Measurements from ENCODE around the gene ETS1. TPM values are rescaled to one million over a fixed set of nuclear protein-coding genes. Genes with fewer than 3 reads are reported as not detected.

Gene ETS1
- total RNA-seq, 1 experiment from 2014 or later: 66.4 TPM

- H3K9me3 ChIP-seq (ENCODE audit: control insufficient read depth, insufficient read depth, low read depth, low read length): no peaks in the 10 kb centered on the region
- in situ Hi-C loops (cut with HindIII; ENCODE audit: low pct_unique_long_range_greater_than_20kb, low sequenced_read_pairs): no loop called here
- ChIA-PET CTCF (no interaction called here), POLR2A (interaction anchor here (0.5 kb wide), 1 partner anchor 59 kb away, joined by 13 read pairs; no protein-coding TSS in a partner anchor)
- ATAC-seq (no peak), DNase-seq (ENCODE audit: low read depth, low spot score) (no peak)
- H3K27ac ChIP-seq (ENCODE audit: low read length): no peak overlapping the region
- H3K4me1 ChIP-seq (ENCODE audit: control insufficient read depth, insufficient read depth, low read length): no peaks in the 10 kb centered on the region
- TF ChIP-seq TCF7L2 (IDR thresholded peaks at IDR 0.05; ENCODE audit: low read depth, low read length) (no peak), SIN3A (IDR thresholded peaks at IDR 0.05; ENCODE audit: borderline replicate concordance, insufficient read depth, low read depth, low read length) (no peak), POLR2AphosphoS5 (IDR thresholded peaks at IDR 0.05; ENCODE audit: low read depth, low read length) (no peak), REST (IDR thresholded peaks at IDR 0.05; ENCODE audit: insufficient read depth in 1 of 2, low read depth in 2 of 2, low read length in 1 of 2) (no peak), CTCF (IDR thresholded peaks at IDR 0.05) (no peak)
- H3K36me3 ChIP-seq (ENCODE audit: control insufficient read depth, insufficient read depth, low read length): no peaks in the 10 kb centered on the region
- H3K4me3 ChIP-seq (ENCODE audit: low read depth in 2 of 2, low read length in 2 of 2): no peak overlapping the region
- H3K27me3 ChIP-seq (ENCODE audit: control insufficient read depth, insufficient read depth, low read length): no peaks in the 10 kb centered on the region
- intact Hi-C loops (cut with micrococcal nuclease; ENCODE audit: unreplicated experiment): no loop called here
- no TSS peak for BruUV-seq (replicated peaks)
Measured at GRCh38 chr11:128552783-128553661, 34.3 kb downstream of the ETS1 start.

GRCh38 chr11:128551611-128552335 is 35.6 kb downstream of the ETS1 start:
- Histone ChIP-seq H3K4me1 (ENCODE audit: control insufficient read depth, insufficient read depth, low read length) (no peaks in the 10 kb centered on the region), H3K9me3 (ENCODE audit: control insufficient read depth, insufficient read depth, low read depth, low read length) (no peaks in the 10 kb centered on the region), H3K27me3 (ENCODE audit: control insufficient read depth, insufficient read depth, low read length) (no peaks in the 10 kb centered on the region), H3K4me3 (ENCODE audit: low read depth in 2 of 2, low read length in 2 of 2) (no peak overlapping the region), H3K36me3 (ENCODE audit: control insufficient read depth, insufficient read depth, low read length) (no peaks in the 10 kb centered on the region), H3K27ac (ENCODE audit: low read length) (no peak overlapping the region)
- ATAC-seq (no peak), DNase-seq (ENCODE audit: low read depth, low spot score) (no peak)
- in situ Hi-C loops (cut with HindIII; ENCODE audit: low pct_unique_long_range_greater_than_20kb, low sequenced_read_pairs): no loop called here
- intact Hi-C loops (cut with micrococcal nuclease; ENCODE audit: unreplicated experiment): no loop called here
- CTCF ChIA-PET: no interaction called here
- POLR2A ChIA-PET: no interaction called here
- TF ChIP-seq CTCF (IDR thresholded peaks at IDR 0.05) (0 out of 2 replicates have a peak, but pooled peaks have one; percentile 4), TCF7L2 (IDR thresholded peaks at IDR 0.05; ENCODE audit: low read depth, low read length) (no peak), REST (IDR thresholded peaks at IDR 0.05; ENCODE audit: insufficient read depth in 1 of 2, low read depth in 2 of 2, low read length in 1 of 2) (no peak)
- BruUV-seq (replicated peaks): no TSS peak
